Dedifferentiated amniotic fluid mesenchymal stem cell (primary cell): Measurements from ENCODE around the gene OR2H2.
A peak's percentile ranks its signal among the peaks of the same experiment; 100 is the strongest.

ENCODE experiments used
- DNase-seq: peaks from one replicate; pipeline ENCODE4 v3.0.0-alpha.2; 2016; ENCODE audit errors: extremely low spot score

OR2H2 gene

DNA sequence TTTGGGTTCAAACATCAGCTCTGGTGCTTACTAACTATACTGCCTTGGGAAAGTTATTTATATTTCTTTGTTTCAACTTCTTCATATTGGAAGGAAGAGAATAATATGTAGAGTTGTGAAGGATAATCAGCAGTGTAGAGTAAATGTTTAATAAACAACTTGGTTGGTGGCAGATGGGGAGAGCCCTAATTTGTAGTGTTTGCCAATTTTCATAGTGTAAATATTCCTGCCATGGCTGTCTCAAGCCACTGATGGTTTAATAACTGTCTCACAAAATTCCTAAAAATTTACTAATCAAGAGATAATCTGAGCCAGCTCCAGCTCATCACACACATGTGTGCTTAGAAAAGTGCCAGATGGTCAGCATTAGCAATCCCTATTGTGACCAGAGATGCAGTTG lies at the start of gene OR2H2:
TSS of gene OR2H2 (plus strand) at position 301 of the 400 bp plus-strand sequence. CDS start 2,824 bp downstream, outside the sequence.
- no peak for DNase-seq

DNA sequence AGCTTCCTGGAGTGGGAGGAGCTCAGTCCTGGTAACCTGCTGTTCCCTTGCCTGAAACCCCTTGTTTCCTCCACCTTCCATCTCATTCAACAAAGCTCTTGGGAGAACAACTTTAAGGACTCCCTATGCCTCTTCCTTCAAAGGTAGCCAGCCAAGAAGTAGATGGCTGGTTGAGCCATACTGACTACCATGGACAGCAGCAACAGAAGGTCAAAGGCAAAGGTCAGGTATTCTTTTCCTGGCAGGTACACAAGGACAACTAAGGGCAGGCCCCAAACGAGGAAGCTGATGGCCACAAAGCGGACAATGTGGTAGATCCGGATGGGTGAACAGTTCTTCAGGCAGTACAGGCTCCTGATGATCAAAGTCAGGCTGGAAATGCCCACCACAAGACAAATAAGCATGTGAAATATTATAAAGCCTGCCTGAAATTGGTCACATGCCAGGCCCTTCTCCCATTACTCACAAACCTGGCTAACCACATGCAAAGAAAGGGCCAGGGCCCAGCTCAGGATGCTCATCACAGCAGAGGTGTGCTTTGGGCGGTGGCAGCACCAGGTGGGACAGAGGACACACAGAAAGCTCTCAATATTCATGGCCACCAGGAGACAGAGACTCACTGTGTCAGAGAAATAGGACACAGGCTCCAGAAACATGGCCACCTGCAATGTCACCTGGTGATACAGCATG lies 47.1 kb upstream of the OR2H2 start:
- no peak for DNase-seq

DNA sequence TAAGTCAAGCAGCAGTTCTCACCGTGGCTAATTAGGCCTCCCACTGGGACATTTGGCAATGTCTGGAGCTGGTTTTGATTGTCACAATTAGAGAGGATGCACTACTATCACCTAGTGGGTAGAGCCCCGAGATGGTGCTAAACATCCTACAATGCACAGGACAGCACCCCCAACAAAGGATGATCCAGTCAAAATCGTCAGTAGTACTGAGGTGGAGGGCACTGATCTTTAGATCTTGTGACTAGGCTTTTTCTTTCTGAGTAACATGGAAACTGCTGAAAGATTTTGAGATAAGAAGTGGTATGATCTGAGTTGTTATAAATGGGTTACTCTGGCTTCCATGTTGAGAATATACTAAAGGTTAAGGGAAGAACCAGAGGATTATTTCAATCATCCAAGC lies 37.3 kb upstream of the OR2H2 start:
- DNase-seq = no peak

DNA sequence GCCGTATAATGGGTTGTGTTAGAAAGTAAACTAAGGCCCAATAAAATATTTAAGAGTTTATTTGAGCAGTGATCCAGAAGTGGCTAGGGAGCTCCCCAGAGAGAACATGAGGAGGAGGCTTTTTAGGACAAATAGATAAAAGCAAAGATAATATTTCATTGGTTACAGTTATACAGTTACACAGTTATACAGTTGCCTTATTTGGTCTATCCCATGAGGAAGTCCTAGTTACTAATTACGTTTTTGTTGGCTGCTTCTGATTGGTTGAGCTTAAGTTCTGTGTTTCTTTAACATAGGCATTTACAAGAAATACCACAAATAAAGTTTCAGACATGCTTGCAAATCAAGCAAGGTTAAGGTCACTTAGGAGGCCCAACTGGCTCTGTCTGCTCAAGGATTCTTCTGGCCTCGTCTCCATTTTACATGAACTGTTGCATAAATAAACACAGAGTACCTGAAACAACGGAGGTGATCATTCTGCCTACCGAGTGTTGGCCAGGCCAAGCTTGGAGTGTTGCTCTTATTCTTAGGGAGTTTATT lies 32.3 kb upstream of the OR2H2 start:
- DNase-seq = peak; percentile 69

DNA sequence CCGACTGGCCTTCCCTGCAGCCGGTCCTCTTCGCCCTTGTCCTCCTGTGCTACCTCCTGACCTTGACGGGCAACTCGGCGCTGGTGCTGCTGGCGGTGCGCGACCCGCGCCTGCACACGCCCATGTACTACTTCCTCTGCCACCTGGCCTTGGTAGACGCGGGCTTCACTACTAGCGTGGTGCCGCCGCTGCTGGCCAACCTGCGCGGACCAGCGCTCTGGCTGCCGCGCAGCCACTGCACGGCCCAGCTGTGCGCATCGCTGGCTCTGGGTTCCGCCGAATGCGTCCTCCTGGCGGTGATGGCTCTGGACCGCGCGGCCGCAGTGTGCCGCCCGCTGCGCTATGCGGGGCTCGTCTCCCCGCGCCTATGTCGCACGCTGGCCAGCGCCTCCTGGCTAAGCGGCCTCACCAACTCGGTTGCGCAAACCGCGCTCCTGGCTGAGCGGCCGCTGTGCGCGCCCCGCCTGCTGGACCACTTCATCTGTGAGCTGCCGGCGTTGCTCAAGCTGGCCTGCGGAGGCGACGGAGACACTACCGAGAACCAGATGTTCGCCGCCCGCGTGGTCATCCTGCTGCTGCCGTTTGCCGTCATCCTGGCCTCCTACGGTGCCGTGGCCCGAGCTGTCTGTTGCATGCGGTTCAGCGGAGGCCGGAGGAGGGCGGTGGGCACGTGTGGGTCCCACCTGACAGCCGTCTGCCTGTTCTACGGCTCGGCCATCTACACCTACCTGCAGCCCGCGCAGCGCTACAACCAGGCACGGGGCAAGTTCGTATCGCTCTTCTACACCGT lies 31.5 kb upstream of the OR2H2 start:
- DNase-seq = no peak

DNA sequence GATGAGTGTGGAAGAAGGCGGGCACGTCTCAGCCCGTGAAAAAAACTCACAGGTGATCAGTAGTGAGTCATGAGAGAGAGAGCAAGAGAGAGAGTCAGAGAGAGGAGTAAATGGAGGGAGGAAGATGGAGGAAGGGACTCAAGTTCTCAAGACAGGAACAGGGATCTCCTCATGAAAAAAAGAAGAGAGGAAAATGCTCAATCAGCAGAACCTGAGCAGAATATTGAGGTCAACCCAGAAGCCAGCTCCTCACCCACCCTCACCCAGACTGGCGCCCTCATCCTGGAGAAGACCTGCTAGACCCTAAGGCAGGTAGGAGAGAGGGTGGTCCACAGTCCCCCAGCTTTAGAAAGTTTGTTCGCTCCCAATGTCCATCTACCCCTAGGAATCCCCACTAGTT lies 30.2 kb upstream of the OR2H2 start:
- DNase-seq = no peak

DNA sequence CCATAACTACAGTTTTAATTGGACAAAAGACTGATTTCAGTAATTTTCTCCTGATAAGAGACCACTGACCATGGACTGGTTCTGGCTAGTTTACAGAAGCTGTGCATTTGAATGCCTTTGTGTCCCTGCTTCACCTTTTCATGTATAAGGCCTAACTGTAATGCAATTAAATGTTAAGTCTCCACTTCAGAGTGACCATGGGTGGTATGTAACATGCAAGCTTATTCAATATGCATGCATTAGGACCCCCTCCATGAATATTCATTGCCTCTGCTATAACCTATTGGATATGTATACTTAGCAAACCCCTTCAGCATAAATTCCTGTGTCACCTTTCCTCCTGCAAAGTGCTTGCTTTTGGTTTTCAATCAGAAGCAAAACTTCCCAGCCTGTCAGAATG lies 27.6 kb upstream of the OR2H2 start:
- DNase-seq = no peak

DNA sequence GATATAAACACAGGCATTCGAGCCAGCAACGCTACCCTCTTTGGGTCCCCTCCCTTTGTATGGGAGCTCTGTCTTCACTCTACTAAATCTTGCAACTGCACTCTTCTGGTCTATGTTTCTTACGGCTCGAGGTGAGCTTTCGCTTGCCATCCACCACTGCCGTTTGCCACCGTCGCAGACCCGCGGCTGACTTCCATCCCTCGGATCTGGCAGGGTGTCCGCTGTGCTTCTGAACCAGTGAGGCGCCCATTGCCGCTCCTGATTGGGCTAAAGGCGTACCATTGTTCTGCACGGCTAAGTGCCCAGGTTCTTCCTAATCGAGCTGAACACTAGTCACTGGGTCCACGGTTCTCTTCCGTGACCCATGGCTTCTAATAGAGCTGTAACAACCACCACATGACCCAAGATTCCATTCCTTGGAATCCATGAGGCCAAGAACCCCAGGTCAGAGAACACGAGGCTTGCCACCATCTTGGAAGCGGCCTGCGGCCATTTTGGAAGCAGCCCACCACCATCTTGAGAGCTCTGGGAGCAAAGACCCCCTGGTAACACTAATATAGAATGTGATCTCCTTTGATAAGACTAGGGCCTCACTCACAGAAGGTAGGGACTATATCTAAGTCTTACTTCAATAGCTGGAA lies 26.4 kb upstream of the OR2H2 start:
- no peak for DNase-seq

DNA sequence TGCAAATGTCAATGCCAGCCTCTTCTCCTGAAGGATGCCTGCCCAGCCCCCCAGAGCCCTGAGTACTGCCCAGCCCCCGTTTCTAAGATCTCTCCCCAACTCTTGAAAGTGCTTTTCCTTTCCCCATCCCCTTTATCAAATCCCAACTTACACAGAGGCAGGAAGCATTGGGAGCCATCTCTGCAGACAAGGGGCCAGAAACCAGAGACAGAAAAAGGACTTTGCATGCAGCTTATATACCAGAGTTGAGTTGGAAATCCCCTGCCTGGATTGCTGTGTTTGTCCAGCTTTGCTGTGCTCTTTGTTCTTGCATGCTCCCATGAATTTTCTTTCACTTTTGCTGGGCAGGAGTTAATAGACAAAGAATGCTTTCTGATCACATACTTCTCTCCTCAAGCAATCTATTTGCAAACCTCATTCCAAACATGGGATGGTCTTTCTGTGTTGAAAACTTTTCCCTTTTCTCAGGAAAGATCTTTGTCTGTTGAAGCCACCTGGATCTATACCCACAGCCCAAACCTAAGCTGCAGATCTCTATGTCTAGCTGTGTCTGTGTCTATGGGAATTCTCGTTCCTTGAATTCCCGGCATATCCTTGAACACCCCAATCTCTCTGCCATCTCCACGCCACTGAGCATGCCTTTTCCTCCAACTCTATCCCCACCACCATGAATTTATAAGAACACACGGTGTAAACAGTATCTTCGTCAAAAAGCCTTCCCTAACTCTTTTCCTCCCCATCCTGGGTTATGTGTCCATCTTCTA lies 25.2 kb upstream of the OR2H2 start, which contains the start of gene UBD:
TSS of gene UBD (minus strand) at position 209 of the 764 bp plus-strand sequence. CDS start at position 178, 31 bp downstream.
- no peak for DNase-seq

DNA sequence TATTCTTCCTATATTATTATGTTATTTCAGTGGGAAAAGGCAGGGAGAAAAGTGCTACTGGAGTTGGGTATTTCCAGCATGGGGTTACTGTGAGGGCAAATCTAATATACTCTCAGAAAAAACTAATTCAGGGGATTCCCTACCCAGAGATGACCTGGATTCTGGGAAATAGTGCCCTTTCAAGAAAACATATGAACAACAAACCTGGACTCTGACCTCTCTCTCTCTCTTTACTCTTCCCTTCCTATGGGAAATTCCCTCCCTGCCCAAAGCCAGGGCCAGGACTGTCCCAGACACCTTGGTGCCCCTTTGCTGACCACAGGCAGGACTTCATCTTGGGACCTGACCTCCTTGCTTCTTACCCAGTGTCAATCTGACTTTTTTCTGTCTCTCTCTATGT lies 23.8 kb upstream of the OR2H2 start:
- DNase-seq = no peak

DNA sequence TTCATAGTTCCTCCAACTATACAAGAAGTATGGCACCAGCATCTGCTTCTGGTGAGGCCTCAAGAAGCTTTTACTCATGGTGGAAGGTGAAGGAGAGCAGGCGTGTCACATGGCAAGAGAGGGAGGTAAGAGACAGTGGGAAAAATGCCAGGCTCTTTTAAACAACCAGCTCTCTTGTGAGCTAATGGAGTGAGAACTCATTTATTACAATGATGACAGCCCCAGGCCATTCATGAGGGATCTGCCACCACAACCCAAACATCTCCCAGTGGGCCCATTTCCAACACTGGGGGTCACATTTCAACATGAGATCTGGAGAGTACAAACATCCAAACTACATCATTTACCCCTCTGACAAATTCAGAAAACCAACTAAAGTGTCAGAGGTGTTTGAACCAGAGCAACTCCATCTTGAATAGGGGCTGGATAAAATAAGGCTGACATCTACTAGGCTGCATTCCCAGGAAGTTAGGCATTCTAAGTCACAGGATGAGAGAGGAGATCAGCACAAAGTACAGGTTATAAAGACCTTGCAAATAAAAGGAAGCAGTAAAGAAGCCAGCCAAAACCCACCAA lies 23.2 kb upstream of the OR2H2 start:
- no peak for DNase-seq

DNA sequence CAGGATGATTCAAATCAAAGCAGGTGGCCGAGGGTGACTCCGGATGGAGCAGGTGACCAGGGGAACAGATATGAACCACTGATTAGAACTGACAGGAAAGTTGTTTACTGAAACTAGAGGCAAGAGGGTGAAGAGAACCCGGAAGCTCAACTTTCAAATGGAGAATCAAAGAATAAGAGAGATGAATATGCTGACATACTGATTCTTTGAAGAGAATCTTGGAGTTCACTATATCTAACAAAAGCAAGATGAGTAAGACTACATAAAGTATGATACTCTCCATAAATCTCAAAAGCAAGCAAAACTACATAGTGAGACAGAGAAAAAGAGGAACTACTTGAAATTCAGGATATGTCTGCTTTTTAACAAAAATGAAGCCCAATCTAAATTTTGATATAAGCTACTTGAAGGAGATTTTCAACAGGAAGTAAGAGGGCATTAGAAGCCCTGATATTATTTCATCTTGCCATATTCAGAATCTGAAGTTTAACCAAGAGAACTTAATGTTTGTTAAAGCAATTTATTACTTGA lies 21.4 kb upstream of the OR2H2 start:
- DNase-seq = no peak

DNA sequence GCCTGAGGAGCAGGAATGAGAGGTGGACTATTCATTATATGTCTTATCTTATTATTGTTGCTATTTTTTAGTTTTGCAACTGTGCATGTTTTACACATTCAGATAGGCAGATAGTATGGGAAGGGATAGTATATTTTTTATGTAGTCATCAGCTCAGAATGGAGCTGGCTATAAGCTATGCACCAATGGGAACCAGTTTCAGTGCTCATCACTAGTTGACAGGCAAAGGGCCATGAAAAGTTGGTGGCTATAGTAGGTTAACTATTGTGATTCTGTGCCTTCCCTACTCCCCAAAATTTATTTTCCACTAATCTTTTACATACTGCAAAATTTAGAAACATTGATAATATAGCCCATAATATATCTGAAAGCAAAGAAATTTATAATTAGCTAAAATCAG lies 20.0 kb upstream of the OR2H2 start:
- DNase-seq = no peak

DNA sequence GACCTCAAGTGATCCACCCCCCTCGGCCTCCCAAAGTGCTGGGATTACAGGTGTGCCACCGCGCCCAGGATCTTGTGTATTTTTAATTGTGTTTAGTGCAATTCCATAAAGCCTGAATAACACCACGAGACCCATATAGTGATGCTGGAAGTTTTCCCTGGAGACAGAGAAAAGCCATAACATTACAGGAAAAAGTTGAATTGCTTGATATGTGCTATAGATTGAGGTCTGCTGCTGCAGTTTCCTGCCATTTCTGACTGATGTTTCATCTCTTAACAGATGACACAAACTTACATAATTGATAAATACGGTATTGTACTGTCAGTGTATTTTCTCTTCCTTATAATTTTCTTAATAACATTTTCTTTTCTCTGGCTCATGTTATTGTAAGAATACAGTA lies 18.1 kb upstream of the OR2H2 start:
- DNase-seq = no peak

DNA sequence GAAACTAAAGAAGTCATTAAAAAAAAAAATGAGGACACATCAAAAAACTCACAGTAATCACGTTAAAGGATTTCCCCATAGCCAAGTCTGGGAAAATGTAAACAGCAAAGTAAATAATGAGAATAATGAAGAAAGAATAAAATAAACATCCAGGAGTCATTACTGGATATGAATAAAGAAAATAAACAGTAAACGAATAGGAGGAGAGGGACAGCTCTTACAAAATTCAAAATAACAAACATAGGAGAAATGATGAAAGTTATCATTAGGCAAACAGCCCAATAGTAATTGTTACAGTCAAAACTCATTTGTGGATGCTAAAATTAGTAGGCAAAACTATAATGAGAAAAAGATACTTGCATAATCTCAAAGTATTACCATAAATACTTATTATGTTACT lies 17.4 kb upstream of the OR2H2 start:
- DNase-seq = no peak

DNA sequence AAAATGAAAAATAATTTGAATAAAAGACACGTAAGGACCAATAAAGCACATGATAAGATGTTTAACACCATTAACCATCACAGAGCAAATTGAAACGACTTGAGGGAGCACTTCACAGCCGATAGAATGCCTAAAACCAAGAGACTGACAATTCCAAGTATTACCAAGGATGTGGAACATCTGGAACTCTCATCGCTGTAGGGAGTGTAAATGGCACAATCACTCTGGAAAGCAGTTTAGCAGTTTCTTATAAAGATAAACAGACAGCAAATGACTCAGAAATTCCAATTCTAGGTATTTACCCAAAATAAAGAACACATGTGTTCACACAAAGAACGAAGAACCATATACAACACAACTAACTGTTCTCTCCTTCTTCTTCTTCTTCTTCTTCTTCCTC lies 16.9 kb upstream of the OR2H2 start:
- no peak for DNase-seq

DNA sequence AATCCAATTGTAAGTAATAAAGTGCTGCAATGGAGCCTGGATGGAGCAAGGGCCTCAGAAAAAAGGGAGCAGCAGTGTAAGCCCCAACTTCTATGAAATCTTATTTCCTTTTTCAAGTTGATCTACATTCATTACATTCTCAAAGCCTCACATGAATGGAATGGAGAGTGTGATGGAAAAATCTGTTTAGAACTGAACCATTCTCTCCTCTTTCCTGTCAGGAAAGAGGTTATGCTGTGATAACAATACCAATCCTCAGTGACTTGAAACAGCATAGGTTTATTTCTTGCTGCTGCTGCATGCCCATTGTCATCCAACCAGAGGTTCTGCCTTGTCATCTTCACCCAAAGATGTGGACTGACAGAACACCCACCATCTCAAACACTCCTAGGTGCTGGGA lies 8.9 kb upstream of the OR2H2 start:
- no peak for DNase-seq

DNA sequence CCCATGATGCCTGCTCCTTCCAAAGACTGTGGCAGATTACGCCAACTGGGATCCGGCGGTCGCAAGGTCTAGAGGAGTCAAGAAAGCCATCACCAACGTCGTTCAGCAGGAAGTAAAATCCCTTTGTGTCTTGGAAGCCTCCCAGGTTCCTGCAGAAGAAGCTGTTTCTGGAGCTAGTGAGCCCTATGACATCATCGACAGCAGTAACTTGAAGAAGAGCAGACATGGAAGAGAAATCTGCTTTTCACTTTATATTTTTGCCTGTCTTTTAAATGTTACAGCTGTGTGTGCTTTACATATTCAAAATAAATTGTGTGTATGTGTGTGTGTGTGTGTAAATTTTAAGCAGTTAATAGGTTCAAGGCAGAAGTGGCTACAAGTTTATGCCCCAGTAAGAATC lies 7.4 kb upstream of the OR2H2 start:
- no peak for DNase-seq

DNA sequence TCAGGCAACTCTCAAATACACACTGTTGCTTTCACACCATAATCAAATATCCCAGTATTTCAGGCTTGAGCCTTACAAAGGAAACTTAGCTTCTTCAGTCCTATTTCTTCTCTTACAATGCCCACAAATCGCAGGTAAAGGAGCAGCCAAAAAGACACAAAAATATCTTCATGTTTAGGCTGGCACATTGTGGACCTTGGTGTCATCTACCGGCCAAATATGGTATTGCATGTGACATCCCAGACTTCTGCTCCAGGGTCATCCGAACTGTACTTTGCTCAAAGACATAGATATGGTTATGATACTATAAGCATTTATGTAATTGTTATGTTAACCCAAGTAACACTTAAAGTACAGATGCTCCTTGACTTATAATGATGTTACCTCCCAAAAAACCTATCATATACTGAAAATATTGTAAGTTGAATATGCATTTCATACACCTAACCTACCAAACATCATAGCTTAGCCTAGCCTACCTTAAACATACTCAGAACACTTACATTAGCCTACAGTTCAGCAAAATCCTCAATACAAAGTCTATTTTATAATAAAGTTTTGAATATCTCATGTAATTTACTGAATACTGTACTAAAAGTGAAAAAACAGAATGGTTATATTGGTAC lies 4.6 kb downstream of the OR2H2 start:
- peak; percentile 39 for DNase-seq

DNA sequence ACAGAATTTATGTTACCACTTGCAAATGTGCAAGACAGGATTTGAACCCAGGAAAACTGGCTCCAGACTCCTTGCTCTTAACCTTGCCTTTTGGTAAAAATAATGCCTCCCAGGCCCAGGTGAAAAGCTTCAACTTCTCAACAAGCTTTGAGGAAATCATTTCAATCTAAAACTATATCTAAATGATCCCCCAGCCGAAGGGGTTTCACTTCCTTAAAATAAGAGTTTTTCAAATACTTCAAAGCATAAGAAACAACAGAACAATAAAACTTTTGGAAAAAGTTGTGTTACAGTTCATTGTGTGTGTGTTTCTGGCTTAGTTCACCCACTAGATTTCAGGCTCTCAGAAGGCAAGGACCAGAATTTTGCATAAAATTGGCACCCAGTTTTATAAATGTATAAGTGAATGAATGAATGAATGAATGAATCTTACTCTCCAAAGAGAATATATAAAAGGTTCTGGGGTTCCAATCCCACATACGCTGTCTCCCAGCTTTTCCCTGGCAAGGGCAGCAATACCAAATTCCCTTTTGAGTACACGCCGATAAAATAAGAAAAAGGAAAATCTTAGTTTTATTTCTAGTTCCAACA lies 5.4 kb downstream of the OR2H2 start:
- no peak for DNase-seq
